Measurements from ENCODE around the gene LZTR1. TPM values are rescaled to one million over a fixed set of nuclear protein-coding genes. Genes with fewer than 3 reads are reported as not detected.

LZTR1 gene
- total and polyA plus RNA-seq, 2 of the 8 experiments (the other 6 are each of a cell fraction or from before 2014, with no cell fraction given), result 22.3 to 31.0 TPM

DNA sequence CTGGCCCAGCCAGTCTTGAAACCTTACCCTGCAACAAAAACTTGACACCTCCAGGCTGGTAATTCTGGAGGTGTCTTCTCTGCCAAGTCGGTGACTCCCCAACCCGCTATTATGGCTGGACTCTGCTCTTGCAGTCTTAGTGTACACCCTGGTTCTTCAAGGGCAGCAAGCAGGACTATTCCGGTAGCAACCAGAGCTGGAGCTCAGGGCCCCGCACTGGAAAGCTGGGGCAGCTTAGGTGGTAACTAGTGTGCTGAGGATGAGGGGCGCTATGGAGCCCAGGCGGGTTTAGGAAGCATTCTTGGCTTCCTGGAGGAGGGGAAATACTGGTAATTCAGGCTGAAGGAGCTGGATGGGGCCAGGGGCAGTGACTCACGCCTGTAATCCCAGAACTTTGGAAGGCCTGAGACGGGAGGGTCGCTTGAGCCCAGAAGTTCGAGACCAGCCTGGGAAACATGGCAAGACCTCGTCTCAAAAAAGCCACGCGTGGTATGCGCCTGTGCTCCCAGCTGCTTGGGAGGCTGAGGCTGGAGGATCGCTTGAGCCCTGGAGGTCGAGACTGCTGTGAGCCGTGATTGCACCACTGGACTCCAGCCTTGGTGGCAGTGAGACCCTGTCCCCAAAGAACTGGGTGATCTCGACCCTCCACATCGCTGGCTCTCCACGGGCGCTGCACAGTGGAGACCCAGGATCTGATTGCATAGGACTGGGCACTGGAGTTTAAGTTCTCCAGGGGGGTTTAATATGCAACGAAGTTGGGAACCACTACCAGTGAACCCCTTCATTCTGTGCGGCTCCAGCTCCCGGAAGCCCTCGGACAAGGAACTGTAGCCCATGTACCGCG lies 25.6 kb upstream of the LZTR1 start (continued):
- TF ChIP-seq SIN3A (conservative IDR thresholded peaks at IDR 0.05 in 1 of 2, IDR thresholded peaks at IDR 0.05 in 1 of 2; ENCODE audit: low read depth in 1 of 2, low read length in 2 of 2), result 0 out of 4 replicates have a peak, but pooled peaks of 1 of the 2 experiments have one; percentile 14
- no peak for TF ChIP-seq POLR2A (IDR thresholded peaks at IDR 0.05; ENCODE audit: control extremely low read depth in 1 of 2, low read depth in 2 of 2, low read length in 2 of 2)
